ENCODE data around the gene NEU2. TPM values are rescaled to one million over a fixed set of nuclear protein-coding genes. Genes with fewer than 3 reads are reported as not detected.
"Not testable (repeated sequence)": the region's sequence is repeated elsewhere in the genome, so short reads cannot be mapped to it uniquely, and the experiment has no call there.

NEU2 gene
- total and polyA plus RNA-seq, 9 of the 15 experiments (the other 6 are each of a cell fraction or from before 2014, with no cell fraction given): not detected

- intact Hi-C loops (cut with micrococcal nuclease); H3K9me3 ChIP-seq (replicated peaks; ENCODE audit: control insufficient read depth, insufficient read depth, low read depth, low read length); in situ Hi-C loops (cut with MboI); H3K9me1 ChIP-seq (ENCODE audit: control insufficient read depth, insufficient read depth, low read length); H3K4me2 ChIP-seq (ENCODE audit: insufficient read depth, low read length); CTCF ChIA-PET (ENCODE audit: low intra/inter-chr PET ratio); H3K9ac ChIP-seq (ENCODE audit: insufficient read depth in 1 of 2, low read depth in 2 of 2, low read length in 2 of 2); H3K36me3 ChIP-seq (ENCODE audit: control insufficient read depth, insufficient read depth, low read length); H3K27me3 ChIP-seq (ENCODE audit: control insufficient read depth in 2 of 2, insufficient read depth in 2 of 2, low read length in 2 of 2); H3K27ac ChIP-seq (ENCODE audit: extremely low read depth, low read depth, low read length); FAIRE-seq; ATAC-seq; H2AFZ ChIP-seq (ENCODE audit: low read depth, low read length); POLR2A ChIA-PET; H3K4me3 ChIP-seq; H3K79me2 ChIP-seq (ENCODE audit: control insufficient read depth, insufficient read depth, low read length); H4K20me1 ChIP-seq (replicated peaks; ENCODE audit: control insufficient read depth, insufficient read depth, low read length); DNase-seq (ENCODE audit: extremely low read depth in 1 of 4, low spot score in 3 of 4); BruUV-seq (replicated peaks): not testable (repeated sequence)
- 0 out of 2 replicates have a peak, but pooled peaks have one; percentile 5 for TF ChIP-seq ZNF121 (CRISPR knock-in tag; conservative IDR thresholded peaks at IDR 0.05)
- peaks cover 0 to 11% of the 10 kb centered on the region in 2 experiments; a peak in 3 of 5 replicates for H3K4me1 ChIP-seq (replicated peaks in 1 of 2; ENCODE audit: control insufficient read depth in 2 of 2, insufficient read depth in 2 of 2, low read length in 2 of 2)
- WGBS (ENCODE audit: insufficient coverage, low coverage, missing lambda C conversion rate): 86% methylated on average over 1 of the region's 4 CpGs
These were observed 20.0 kb downstream of the NEU2 start for GRCh38 chr2:233052517-233052916.

GRCh38 chr2:233053928-233054784 is 21.7 kb downstream of the NEU2 start:
- Histone ChIP-seq H3K4me2 (ENCODE audit: insufficient read depth, low read length) (no peak overlapping the region), H3K36me3 (ENCODE audit: control insufficient read depth, insufficient read depth, low read length) (no peaks in the 10 kb centered on the region), H3K9me3 (replicated peaks; ENCODE audit: control insufficient read depth, insufficient read depth, low read depth, low read length) (no peaks in the 10 kb centered on the region), H4K20me1 (replicated peaks; ENCODE audit: control insufficient read depth, insufficient read depth, low read length) (no peaks in the 10 kb centered on the region), H3K27ac (ENCODE audit: extremely low read depth, low read depth, low read length) (no peak overlapping the region), H3K9me1 (ENCODE audit: control insufficient read depth, insufficient read depth, low read length) (no peaks in the 10 kb centered on the region), H3K4me1 (replicated peaks in 1 of 2; ENCODE audit: control insufficient read depth in 2 of 2, insufficient read depth in 2 of 2, low read length in 2 of 2) (peaks cover 0 to 14% of the 10 kb centered on the region in 2 experiments; a peak in 3 of 5 replicates), H3K79me2 (ENCODE audit: control insufficient read depth, insufficient read depth, low read length) (no peaks in the 10 kb centered on the region), H3K4me3 (no peak overlapping the region), H3K27me3 (ENCODE audit: control insufficient read depth in 2 of 2, insufficient read depth in 2 of 2, low read length in 2 of 2) (0 out of 5 replicates have a peak, but pooled peaks cover 0 to under 1% of the 10 kb centered on the region in 2 experiments), H3K9ac (ENCODE audit: insufficient read depth in 1 of 2, low read depth in 2 of 2, low read length in 2 of 2) (no peak overlapping the region), H2AFZ (ENCODE audit: low read depth, low read length) (peak overlapping the region; percentile 88)
- intact Hi-C loops (cut with micrococcal nuclease) (no loop called here), in situ Hi-C loops (cut with MboI) (no loop called here)
- no TSS peak for BruUV-seq (replicated peaks)
- peak; percentile 59 for FAIRE-seq
- peak; percentile 68 to 84 (median 84) for DNase-seq (ENCODE audit: extremely low read depth in 1 of 4, low spot score in 3 of 4)
- CTCF ChIA-PET (ENCODE audit: low intra/inter-chr PET ratio): interaction anchor here (0.6 to 1.3 kb wide), 3 partner anchors 202 to 449 kb away, joined by 3 read pairs; no protein-coding TSS in a partner anchor
- ATAC-seq: peak; percentile 96
- 6% methylated on average over 17 of the region's 22 CpGs for WGBS (ENCODE audit: insufficient coverage, low coverage, missing lambda C conversion rate)
- POLR2A ChIA-PET: interaction anchor here (0.6 kb wide), 1 partner anchor 216 kb away, joined by 3 read pairs; no protein-coding TSS in a partner anchor
- TF ChIP-seq REST (IDR thresholded peaks at IDR 0.05; ENCODE audit: borderline replicate concordance) (peak; percentile 33; the same call in 1 of the 2 replicates), REST (CRISPR knock-in tag; IDR thresholded peaks at IDR 0.05; ENCODE audit: low read depth) (no peak), TSC22D4 (tag; IDR thresholded peaks at IDR 0.05) (no peak)
